Uterus (tissue), 2 donors: Measurements from ENCODE around the gene RANBP3.

Source experiments
- POLR2A ChIP-seq, 2 donors: fragments of 450-650 bp; IDR thresholded peaks; one replicate each; pipeline ENCODE4 v1.6.1; 2016; ENCODE audit warnings: antibody characterized with exemption in 2 of 2, mild to moderate bottlenecking in 1 of 2, moderate library complexity in 1 of 2
- TF ChIP-seq, protein P1 (sequence below), 4 experiments: fragments of 200-600 bp in 2 of 4; fragments of 450-650 bp in 2 of 4; sonication (generic) in 2 of 4; IDR thresholded peaks; one replicate each; pipeline ENCODE4 v1.5.1; 2016 to 2019; ENCODE audit warnings: antibody characterized with exemption in 4 of 4, mild to moderate bottlenecking in 2 of 4, moderate library complexity in 1 of 4

DNA sequence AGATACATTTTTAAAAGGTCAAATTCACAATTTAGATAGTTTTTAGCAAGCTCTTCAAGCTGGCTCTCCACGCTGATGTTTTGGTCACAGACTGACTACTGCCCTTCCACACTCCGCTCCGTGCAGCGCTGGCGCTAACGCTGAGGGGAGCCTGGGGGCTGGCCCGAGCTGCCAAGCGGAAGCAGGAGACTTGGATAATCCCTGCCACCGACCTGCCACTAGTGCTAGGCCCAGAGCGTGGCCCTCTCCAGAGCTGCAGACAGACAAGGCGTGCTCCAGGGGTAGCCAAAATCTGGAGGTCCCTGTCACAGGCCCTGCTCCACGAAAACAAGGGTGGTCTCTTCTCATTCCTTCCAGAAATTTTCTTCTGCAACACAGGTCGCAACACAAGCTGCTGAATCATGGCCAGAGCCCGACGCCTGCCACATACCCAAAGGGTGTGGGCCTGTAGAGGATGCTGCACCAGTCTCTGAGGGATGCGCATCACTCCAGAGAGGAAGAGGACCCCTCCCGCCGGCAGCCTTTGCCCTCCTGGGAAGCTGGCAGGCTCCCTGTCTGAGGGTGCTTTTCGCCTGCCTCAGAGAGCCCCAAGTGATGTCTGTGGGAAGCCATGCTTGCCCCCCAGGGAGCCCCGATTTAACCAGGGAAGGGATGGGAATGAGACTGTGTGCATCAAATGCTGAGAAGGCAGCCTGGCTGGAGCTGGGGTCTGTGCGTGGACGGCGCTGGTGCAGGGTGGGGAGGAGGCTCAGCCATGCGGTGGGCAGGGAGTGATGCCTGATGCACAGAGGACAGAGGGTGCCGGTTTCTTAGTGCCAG lies 42.3 kb downstream of the RANBP3 start:
- TF ChIP-seq, protein P1, sequence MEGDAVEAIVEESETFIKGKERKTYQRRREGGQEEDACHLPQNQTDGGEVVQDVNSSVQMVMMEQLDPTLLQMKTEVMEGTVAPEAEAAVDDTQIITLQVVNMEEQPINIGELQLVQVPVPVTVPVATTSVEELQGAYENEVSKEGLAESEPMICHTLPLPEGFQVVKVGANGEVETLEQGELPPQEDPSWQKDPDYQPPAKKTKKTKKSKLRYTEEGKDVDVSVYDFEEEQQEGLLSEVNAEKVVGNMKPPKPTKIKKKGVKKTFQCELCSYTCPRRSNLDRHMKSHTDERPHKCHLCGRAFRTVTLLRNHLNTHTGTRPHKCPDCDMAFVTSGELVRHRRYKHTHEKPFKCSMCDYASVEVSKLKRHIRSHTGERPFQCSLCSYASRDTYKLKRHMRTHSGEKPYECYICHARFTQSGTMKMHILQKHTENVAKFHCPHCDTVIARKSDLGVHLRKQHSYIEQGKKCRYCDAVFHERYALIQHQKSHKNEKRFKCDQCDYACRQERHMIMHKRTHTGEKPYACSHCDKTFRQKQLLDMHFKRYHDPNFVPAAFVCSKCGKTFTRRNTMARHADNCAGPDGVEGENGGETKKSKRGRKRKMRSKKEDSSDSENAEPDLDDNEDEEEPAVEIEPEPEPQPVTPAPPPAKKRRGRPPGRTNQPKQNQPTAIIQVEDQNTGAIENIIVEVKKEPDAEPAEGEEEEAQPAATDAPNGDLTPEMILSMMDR (IDR thresholded peaks at IDR 0.05) = no peak
- no peak for TF ChIP-seq POLR2A (IDR thresholded peaks at IDR 0.05)
